ENCODE measurements around the gene ABCC12.

GRCh38 chr16:48146131-48146530 is 9.7 kb downstream of the ABCC12 start:
- no peak for TF ChIP-seq CTCF (IDR thresholded peaks at IDR 0.05; ENCODE audit: extremely low read depth in 1 of 2, insufficient read depth in 1 of 2, low read depth in 1 of 2, low read length in 2 of 2)
- no peak for TF ChIP-seq POLR2A (IDR thresholded peaks at IDR 0.05; ENCODE audit: low read depth, low read length)
- no peak for TF ChIP-seq FOS (IDR thresholded peaks at IDR 0.05; ENCODE audit: borderline replicate concordance, insufficient read depth, low read length)
- no peak for TF ChIP-seq EZH2 (IDR thresholded peaks at IDR 0.05; ENCODE audit: borderline replicate concordance, low read depth, low read length, severe bottlenecking)
- TF ChIP-seq POLR2AphosphoS5 (IDR thresholded peaks at IDR 0.05; ENCODE audit: insufficient read depth, low read depth, low read length) = no peak
- no peak for TF ChIP-seq MAX (IDR thresholded peaks at IDR 0.05; ENCODE audit: insufficient read depth, insufficient read length)
- TF ChIP-seq GATA2 (IDR thresholded peaks at IDR 0.05; ENCODE audit: insufficient read depth, insufficient read length, low read depth, low read length) = no peak

Measured in endothelial cell of umbilical vein (primary cell).